GM23248 (cell line): ENCODE data around the gene PLD5. TPM values are rescaled to one million over a fixed set of nuclear protein-coding genes. Genes with fewer than 3 reads are reported as not detected.

Source experiments
- DNase-seq: peaks from one replicate; pipeline ENCODE4 v3.0.0-alpha.2; 2015
- H2AFZ ChIP-seq: fragments of 200-600 bp; sonication (generic); 2 replicates; pipeline ENCODE4 v1.6.1; 2016; ENCODE audit warnings: antibody characterized with exemption
- H3F3A ChIP-seq: fragments of 200-600 bp; sonication (generic); 2 replicates; pipeline ENCODE4 v1.6.1; 2016; ENCODE audit warnings: mild to moderate bottlenecking, antibody characterized with exemption, mixed run types; ENCODE audit not compliant: insufficient read depth
- H3K27ac ChIP-seq: fragments of 200-600 bp; sonication (generic); 2 replicates; pipeline ENCODE4 v1.5.1; 2016; ENCODE audit warnings: mild to moderate bottlenecking
- H3K27me3 ChIP-seq: fragments of 200-600 bp; sonication (generic); replicated peaks from 2 replicates; pipeline ENCODE4 v1.6.1; 2016; ENCODE audit warnings: mild to moderate bottlenecking; ENCODE audit not compliant: insufficient read depth
- H3K36me3 ChIP-seq: fragments of 200-600 bp; sonication (generic); 2 replicates; pipeline ENCODE4 v1.6.1; 2016; ENCODE audit warnings: low read depth, mild to moderate bottlenecking
- H3K4me1 ChIP-seq: fragments of 200-600 bp; sonication (generic); 2 replicates; pipeline ENCODE4 v1.6.1; 2016; ENCODE audit warnings: mild to moderate bottlenecking; ENCODE audit not compliant: insufficient read depth
- H3K4me2 ChIP-seq: fragments of 200-600 bp; sonication (generic); one replicate; pipeline ENCODE4 v1.6.1; 2016; ENCODE audit warnings: mild to moderate bottlenecking; ENCODE audit not compliant: unreplicated experiment
- H3K4me3 ChIP-seq: fragments of 200-600 bp; sonication (generic); 2 replicates; pipeline ENCODE4 v1.5.1; 2016; ENCODE audit warnings: mild to moderate bottlenecking
- H3K79me2 ChIP-seq: fragments of 200-600 bp; sonication (generic); 2 replicates; pipeline ENCODE4 v1.6.1; 2016; ENCODE audit warnings: mild to moderate bottlenecking; ENCODE audit not compliant: insufficient read depth
- H3K9ac ChIP-seq: fragments of 200-600 bp; sonication (generic); 2 replicates; pipeline ENCODE4 v1.6.1; 2016; ENCODE audit warnings: mild to moderate bottlenecking
- H3K9me2 ChIP-seq: fragments of 200-600 bp; sonication (generic); 2 replicates; pipeline ENCODE4 v1.6.1; 2016; ENCODE audit warnings: mixed run types, mild to moderate bottlenecking, moderate library complexity; ENCODE audit not compliant: insufficient read depth
- H3K9me3 ChIP-seq: fragments of 200-600 bp; sonication (generic); one replicate; pipeline ENCODE4 v1.6.1; 2017; ENCODE audit warnings: low read depth
- H4K20me1 ChIP-seq: fragments of 200-600 bp; sonication (generic); 2 replicates; pipeline ENCODE4 v1.6.0; 2016; ENCODE audit not compliant: insufficient read depth
- EZH2 ChIP-seq: fragments of 200-600 bp; sonication (generic); IDR thresholded peaks from 2 replicates; pipeline ENCODE4 v1.6.1; 2018; ENCODE audit warnings: antibody characterized with exemption, mild to moderate bottlenecking; ENCODE audit not compliant: insufficient read depth, poor library complexity, severe bottlenecking
- EZH2phosphoT487 ChIP-seq: fragments of 200-600 bp; sonication (generic); IDR thresholded peaks from 2 replicates; pipeline ENCODE4 v1.6.1; 2018; ENCODE audit warnings: antibody characterized with exemption, moderate library complexity, mild to moderate bottlenecking, low read depth; ENCODE audit not compliant: insufficient read depth
- WGBS, 2 experiments: methylation state at CpG; one replicate each; pipeline ENCODE4 v1.1.6; 2015 to 2017; ENCODE audit warnings: low lambda C conversion rate in 2 of 2, low coverage in 1 of 2; ENCODE audit errors: missing lambda C conversion rate in 2 of 2; 5-methylcytosine and 5-hydroxymethylcytosine counted together
- in situ Hi-C: fragments of 300-500 bp; cut with MboI; formaldehyde crosslinking; loops from 2 replicates; pipeline ENCODE4 v1.15.0; 2020
- polyA plus RNA-seq: library from polyadenylated mRNA; unstranded; fragments of >200 nt; fragmentation: Nextera tagmentation; extraction: Ambion mirVana; gene quantifications from 2 replicates; pipeline ENCODE4 v1.2.1, GENCODE V29; 2016
- total RNA-seq: library from RNA; depleted of rRNA; stranded (reverse); fragments of >200 nt; shearing (Covaris generic); gene quantifications from 2 replicates; pipeline ENCODE4 v1.2.3, GENCODE V29; 2014

The PLD5 gene
- total and polyA plus RNA-seq, 2 experiments from 2014 or later, result 0.14 TPM; not detected in 1

- H3K27ac ChIP-seq, result no peak overlapping the region
- no peak for TF ChIP-seq EZH2
- TF ChIP-seq EZH2phosphoT487, result no peak
- peaks cover 15% of the 10 kb centered on the region; the same call in 1 of the 2 replicates for H3K27me3 ChIP-seq
- H3K4me1 ChIP-seq, result no peaks in the 10 kb centered on the region
- H3K9me2 ChIP-seq, result no peaks in the 10 kb centered on the region
- H3K36me3 ChIP-seq, result no peaks in the 10 kb centered on the region
- no peak overlapping the region for H2AFZ ChIP-seq
- in situ Hi-C loops, result no loop called here
- no peak for DNase-seq
- H3K9ac ChIP-seq, result no peak overlapping the region
- WGBS, 2 experiments, result 3% methylated on average over 11 of the region's 11 CpGs
- H4K20me1 ChIP-seq, result no peaks in the 10 kb centered on the region
- H3K9me3 ChIP-seq, result no peaks in the 10 kb centered on the region
- no peaks in the 10 kb centered on the region for H3K79me2 ChIP-seq
- no peaks in the 10 kb centered on the region for H3F3A ChIP-seq
- H3K4me2 ChIP-seq, result no peak overlapping the region
- no peak overlapping the region for H3K4me3 ChIP-seq
Measured at GRCh38 chr1:242456726-242457269, 67.7 kb downstream of the PLD5 start.

- H3K4me3 ChIP-seq, result no peak overlapping the region
- DNase-seq, result no peak
- no peak for TF ChIP-seq EZH2
- no peak for TF ChIP-seq EZH2phosphoT487
- H2AFZ ChIP-seq, result no peak overlapping the region
- H3K4me1 ChIP-seq, result no peaks in the 10 kb centered on the region
- no peaks in the 10 kb centered on the region for H3K9me3 ChIP-seq
- H3K27me3 ChIP-seq, result peaks cover 15% of the 10 kb centered on the region; the same call in 1 of the 2 replicates
- H3K27ac ChIP-seq, result no peak overlapping the region
- 0% methylated on average over 1 of the region's 1 CpG for WGBS, 2 experiments
- H3K4me2 ChIP-seq, result no peak overlapping the region
- no peak overlapping the region for H3K9ac ChIP-seq
- H3K79me2 ChIP-seq, result no peaks in the 10 kb centered on the region
- H4K20me1 ChIP-seq, result no peaks in the 10 kb centered on the region
- in situ Hi-C loops, result no loop called here
- no peaks in the 10 kb centered on the region for H3K36me3 ChIP-seq
- H3F3A ChIP-seq, result no peaks in the 10 kb centered on the region
- no peaks in the 10 kb centered on the region for H3K9me2 ChIP-seq
Measured at GRCh38 chr1:242455052-242455361, 69.5 kb downstream of the PLD5 start.

- no peak overlapping the region for H3K4me3 ChIP-seq
- peaks cover 15% of the 10 kb centered on the region; the same call in 1 of the 2 replicates for H3K27me3 ChIP-seq
- H4K20me1 ChIP-seq, result no peaks in the 10 kb centered on the region
- H2AFZ ChIP-seq, result no peak overlapping the region
- H3K27ac ChIP-seq, result no peak overlapping the region
- TF ChIP-seq EZH2phosphoT487 (no peak), EZH2 (no peak)
- no peaks in the 10 kb centered on the region for H3K9me3 ChIP-seq
- H3K79me2 ChIP-seq, result no peaks in the 10 kb centered on the region
- DNase-seq, result peak; percentile 64
- no peak overlapping the region for H3K4me2 ChIP-seq
- in situ Hi-C loops, result no loop called here
- H3F3A ChIP-seq, result no peaks in the 10 kb centered on the region
- H3K9ac ChIP-seq, result no peak overlapping the region
- H3K4me1 ChIP-seq, result no peaks in the 10 kb centered on the region
- WGBS, 2 experiments, result 17 to 26% methylated on average over 8 to 9 of the region's 9 CpGs
- H3K9me2 ChIP-seq, result no peaks in the 10 kb centered on the region
- H3K36me3 ChIP-seq, result no peaks in the 10 kb centered on the region
Measured at GRCh38 chr1:242454262-242455051, 70.0 kb downstream of the PLD5 start.

- H3K9me2 ChIP-seq, result no peaks in the 10 kb centered on the region
- H2AFZ ChIP-seq, result no peak overlapping the region
- no peak for TF ChIP-seq EZH2
- no peak for TF ChIP-seq EZH2phosphoT487
- in situ Hi-C loops, result no loop called here
- no peaks in the 10 kb centered on the region for H4K20me1 ChIP-seq
- H3F3A ChIP-seq, result no peaks in the 10 kb centered on the region
- DNase-seq, result no peak
- no peak overlapping the region for H3K4me3 ChIP-seq
- H3K4me2 ChIP-seq, result no peak overlapping the region
- no peaks in the 10 kb centered on the region for H3K36me3 ChIP-seq
- 65 to 72% methylated on average over 8 of the region's 8 CpGs for WGBS, 2 experiments
- H3K9ac ChIP-seq, result no peak overlapping the region
- H3K79me2 ChIP-seq, result no peaks in the 10 kb centered on the region
- H3K4me1 ChIP-seq, result no peaks in the 10 kb centered on the region
- H3K9me3 ChIP-seq, result no peaks in the 10 kb centered on the region
- no peak overlapping the region for H3K27ac ChIP-seq
- peaks cover 15% of the 10 kb centered on the region; the same call in 1 of the 2 replicates for H3K27me3 ChIP-seq
Measured at GRCh38 chr1:242452573-242452972, 71.9 kb downstream of the PLD5 start.
